NCI-H146 (cell line): ENCODE results near the gene BEAN1.
"Not testable (repeated sequence)": the region's sequence is repeated elsewhere in the genome, so short reads cannot be mapped to it uniquely, and the experiment has no call there.

ENCODE experiments used
- DNase-seq: peaks from one replicate; lab custom pipeline; 2025; lab: John Stamatoyannopoulos, UW

The BEAN1 gene

DNA sequence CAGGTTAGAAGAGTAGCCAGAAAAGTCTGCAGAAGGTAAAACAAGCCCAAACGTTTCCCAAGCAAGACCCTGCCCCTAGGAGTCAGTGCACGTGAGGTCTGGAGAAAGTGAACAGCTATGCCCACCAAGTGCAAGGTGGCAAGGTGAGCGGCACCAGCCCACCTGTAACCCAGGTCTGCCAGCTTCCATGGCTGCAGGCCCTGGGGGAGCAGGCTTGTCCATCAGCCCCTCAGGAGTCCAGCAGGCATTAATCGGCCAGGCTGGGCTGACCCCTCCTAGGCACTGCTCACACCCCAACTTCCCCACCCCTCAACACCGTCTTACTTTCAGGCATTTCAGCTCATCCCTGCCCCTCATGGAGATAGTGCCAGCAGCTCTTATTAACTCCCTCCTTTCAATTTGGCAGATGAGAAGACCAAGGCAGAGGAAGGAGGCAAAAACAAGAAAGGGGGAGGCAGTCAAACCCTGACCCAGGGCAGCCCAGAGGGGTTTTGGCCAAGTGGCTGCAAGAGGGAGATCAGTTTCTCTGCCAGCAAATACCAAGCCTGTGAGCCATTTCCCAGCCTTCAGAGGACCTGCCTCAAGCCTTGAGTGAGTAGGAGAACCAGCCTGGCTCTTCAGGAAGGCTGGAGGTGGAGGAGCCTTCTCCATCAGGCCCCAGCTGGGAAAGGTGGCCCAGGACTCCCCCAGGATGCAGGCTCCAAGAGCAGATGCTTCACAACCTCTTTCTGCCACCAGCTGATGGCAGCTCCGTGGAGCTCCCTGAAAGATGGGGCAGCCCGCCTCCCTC lies 14.7 kb downstream of the BEAN1 start:
- no peak for DNase-seq

DNA sequence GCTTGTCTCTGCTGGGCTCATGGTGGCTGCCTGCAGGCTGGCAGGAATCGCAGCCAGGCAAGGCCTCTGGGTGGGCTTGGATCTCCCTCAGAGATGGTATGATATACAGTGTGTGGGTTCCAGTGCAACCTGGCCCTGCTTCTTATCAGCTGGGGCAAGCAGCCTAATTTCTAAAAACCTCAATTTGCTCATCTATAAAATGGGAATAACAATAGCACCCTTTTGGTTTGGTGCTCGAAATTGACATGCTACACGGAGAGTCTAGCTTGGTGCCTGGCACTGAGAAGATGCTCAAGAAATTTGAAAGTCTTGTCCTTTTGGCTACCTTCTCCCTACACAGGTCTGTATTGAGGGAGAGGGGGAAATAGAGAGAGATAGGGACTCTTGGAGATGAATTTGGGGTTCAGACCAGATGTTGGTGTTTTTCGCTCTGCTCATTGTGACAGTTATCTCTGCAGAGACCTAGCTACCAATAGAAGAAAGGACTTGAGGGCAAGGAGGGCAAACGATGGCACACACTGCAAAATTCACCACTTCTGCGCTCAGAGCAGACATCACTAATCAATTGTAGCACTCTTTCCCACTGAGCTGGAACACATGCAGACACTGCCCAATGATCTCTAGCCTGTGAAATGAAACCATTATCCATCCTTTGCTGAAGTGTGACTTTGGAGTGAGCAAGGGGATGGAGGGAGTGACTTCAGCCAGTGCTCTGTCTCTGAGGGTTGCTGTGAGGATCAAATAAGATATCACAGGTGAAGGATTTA lies 15.6 kb downstream of the BEAN1 start:
- DNase-seq: no peak

DNA sequence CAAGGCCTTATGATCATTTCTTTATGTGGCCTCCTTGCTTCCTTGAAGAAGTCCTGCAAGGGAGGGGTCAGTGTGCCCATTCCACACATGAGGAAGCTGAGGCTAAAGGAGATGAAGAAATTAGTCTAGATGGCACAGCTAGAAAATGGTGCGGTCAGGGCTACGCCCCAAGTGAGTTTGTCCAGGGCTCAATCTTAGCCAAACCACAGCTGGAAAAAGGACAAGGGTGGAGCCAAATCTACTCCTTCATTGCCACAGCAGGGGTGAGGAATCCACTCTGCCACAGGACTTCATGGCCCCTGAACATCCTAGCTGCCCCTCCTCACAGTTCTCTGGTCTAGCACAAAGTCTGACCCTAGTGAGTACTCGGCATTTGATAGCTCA lies 16.2 kb downstream of the BEAN1 start:
- no peak for DNase-seq

DNA sequence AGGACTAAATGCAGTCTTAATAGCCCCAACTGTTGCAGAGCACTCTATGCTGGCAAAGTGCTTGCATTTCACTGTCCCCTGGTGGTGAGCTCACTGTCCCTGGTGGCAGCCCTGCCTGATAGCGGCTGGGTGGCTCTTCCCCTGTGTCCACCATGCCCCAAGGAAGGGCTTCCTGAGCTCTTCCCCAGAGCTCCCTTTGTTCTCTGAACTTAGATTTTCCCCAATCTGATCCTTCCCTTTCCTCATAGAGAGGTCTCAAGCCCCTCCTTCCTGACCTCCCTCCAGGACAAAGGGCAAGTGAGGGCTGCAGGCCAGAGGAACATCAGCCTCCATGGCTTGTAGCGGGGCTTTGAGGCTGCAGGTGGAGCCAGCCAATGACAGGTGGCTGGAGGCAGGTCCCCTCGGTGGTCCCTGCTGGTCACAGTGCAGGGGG lies 17.0 kb downstream of the BEAN1 start:
- no peak for DNase-seq

DNA sequence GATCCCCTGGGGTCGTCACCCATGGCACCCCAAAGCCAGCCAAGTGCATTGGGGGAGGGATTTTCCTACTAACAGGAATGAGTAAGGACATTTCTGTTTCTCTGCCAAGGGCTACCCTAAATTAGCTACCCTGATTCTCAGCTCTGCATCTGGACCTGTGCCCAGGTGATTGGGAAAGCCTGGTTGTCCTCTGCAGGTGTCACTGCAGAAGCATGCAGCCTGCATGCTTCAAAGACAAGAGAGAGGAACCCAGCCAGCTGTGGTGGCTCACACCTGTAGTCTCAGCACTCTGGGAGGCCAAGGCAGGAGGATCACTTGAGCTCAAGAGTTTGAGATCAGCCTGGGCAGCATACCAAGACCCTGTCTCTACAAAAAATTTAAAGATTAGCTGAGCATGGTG lies 19.6 kb downstream of the BEAN1 start:
- DNase-seq: no peak

DNA sequence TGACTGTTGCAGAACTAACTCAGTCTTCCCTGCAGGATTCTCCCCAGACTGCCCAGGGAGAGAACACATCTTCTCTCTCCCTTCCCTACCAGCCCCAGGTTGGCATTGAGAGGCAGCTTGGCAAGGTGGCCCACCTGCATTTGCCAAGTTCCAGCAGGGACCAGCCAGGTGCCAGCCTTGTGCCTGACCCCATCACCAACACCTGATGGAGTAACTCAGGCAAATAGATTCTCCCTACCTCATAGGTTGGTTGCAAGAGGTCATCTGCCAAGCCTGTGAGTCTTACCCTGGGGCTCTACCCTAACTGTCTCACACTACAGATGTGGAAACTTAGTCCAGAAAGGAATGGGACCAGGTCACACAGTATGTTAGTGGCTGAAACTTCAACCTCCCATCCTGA lies 20.4 kb downstream of the BEAN1 start:
- no peak for DNase-seq

DNA sequence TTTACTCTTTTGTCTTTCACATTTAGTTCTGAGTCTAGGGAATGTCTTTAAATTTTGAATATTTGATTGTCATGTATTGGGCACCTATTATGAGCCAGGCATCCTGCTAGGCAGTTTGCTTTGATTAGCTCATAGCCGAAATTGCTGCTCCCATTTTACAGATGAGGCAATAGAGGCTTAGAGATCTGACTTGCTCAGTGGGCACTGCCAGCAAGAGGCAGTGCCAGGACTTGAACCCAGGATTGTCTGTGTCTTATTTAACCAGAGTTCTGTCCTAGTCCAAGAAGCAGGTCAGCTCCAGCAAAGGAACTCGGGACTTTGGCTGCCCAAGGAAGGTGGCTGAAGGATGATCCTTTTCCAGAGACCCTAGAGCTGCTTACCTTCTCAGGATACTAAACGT lies 24.5 kb downstream of the BEAN1 start:
- no peak for DNase-seq

DNA sequence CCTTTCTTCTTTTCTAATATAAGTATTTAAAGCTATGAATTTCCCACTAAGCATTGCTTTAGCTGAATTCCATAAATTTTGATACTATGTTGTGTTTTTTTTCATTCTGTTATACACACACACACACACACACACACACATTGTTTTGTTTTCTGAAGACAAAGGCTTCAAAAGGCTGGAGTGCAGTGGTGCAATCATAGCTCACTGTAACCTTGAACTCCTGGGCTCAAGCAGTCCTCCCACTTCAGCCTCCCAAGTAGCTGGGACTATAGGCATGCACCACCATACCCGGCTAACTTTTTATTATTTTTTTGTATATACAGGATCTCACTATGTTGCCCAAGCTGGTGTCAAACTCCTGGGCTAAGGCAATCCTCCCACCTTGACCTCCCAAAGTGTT lies 26.1 kb downstream of the BEAN1 start:
- not testable (repeated sequence) for DNase-seq

DNA sequence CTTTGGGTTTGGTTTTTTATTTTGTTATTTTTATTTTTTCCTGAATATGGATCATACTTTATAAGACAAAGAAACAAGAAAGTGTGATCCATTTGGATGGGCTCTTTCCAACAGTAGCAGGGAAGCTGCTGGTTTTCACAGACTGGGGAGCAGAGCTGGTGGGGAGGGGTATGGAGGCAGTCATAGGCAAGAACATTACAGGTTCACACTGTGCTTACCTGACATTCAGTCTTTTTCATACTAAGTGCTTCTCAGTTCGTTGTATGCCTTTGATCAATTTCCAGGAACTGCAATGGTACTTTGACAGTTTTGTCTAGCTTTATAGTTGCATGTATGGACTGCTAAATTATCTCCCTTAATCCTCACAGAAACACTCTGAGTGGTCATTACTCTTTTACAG lies 27.7 kb downstream of the BEAN1 start:
- DNase-seq: no peak

DNA sequence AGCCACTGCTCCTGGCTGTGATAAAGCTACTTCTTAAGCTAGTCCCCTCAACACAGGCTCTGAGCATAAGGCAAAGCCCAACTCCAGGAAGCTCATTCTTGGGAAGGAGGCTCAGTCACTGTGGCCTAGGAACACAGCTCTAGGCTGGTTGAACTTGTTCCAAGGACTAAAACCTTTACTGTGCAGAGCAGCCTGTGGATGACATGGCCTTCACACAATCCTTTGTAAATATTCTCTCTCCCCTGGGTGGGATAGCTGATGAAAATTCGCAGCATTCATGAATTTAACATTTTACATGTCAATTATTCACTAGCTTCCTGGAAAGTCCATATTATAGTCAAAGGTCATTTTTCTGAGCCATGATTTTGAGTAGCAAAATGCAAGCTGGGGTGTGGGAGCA lies 28.9 kb downstream of the BEAN1 start:
- no peak for DNase-seq

DNA sequence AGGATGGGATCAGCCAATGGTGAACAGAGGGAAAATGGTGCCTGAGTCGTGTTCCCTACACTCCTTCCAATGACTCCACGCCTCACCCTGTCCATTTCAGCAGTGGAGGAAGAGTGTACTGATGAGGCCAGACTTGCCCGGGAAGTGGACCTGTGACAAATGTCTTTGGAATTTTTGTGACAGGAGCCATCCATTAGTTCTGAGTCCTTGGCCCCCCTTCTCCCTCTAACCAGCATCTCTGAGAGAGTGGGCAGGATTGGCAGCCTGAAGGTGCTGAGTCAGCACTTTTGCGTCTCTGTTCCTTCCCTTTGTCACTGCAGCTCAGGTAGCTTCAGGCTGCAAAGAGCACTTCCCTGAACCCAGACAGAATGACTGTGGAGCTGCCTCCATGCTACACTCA lies 30.8 kb downstream of the BEAN1 start:
- DNase-seq: no peak

DNA sequence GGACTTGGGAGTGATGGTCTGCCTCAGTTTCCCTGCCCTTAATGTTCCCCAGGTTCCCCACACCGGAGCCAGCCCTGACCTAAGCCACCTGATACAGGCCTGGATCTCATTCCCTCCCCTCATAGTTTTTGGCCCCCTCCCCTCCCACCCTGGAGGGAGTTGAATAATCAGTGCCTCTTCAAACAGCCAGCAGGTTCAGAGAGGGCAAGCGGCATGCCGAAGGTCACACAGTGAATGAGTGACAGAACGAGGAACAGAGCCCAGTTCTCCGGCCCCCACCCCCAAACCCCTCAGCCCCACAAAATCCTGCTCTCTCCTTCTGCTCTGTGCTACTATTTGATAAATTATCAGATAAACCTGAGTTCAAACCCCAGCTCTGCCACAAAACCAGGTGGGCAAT lies 31.2 kb downstream of the BEAN1 start:
- DNase-seq: no peak

DNA sequence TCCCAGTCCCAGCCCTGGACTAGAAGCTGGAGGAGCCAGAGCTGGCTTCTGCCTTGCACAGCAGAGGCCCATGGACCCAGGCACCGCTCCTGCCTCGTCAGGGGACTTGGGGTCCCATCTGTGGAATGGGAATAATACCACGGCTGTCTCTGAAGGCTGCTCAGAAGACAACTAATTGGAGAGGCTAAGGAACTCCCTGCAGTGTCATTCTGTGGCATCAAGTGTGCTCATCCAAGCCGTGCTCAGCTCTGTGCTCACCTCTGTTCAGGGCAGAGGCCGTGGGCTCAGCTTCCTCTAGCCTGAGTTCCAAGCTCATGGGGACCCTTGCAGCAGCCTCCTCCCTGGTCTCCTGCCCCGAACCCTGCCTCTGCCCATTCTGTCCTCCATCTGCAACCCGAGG lies 31.8 kb downstream of the BEAN1 start:
- no peak for DNase-seq

DNA sequence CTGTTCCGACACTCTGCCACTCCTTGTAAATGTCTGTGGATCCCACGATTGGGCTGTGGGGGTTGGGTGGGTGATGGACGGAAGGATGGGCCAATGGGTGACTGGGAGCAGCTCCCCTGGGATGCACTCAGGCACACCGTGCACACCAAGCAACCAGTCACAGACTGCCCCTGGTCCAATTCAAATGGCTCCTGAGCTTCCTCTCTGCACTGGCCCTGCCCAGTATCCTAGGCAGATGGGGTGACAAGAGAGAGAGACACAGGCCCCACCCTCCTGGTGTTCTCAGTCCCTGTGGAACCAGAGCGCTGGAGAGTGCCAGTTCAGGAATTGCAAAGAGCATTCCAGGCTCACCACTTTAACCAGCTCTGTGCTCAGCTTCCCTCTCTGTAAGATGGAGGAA lies 32.8 kb downstream of the BEAN1 start:
- DNase-seq: no peak

DNA sequence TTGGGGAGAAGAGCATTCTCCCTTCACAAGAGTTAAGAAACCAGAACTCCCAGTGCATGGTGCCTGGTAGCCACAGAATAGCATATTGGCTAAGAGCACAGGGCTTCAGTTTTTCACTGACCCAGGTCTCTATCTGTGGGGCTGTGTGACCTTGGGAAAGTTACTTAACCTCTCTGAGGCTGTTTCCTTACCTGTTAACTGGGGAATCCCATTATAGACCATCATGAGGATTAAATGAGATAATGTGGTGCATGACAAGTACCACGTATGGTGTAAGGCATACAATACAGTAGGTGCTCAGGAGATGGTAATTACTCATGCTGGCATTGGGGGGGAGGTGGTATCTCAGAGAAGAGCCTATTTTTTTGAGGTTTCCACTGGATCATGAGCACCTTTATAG lies 33.6 kb downstream of the BEAN1 start:
- no peak for DNase-seq

DNA sequence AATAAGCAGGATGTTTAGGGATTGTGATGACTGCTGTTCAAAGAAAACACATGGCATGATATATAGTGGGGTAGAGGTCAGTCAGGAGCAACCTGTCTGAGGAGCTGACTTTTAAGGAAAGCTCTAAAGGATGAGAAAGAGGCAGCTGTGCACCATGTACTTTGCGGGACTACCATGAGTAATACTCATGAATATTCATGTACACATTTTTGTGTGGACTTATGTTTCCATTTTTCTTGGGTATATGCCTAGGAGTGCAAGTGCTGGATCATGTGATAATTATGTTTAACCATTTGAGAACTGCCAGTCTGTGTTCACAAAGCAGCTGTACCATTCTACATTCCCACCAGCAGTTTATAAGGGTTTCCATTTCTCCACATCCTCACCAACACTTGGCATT lies 35.8 kb downstream of the BEAN1 start:
- no peak for DNase-seq

DNA sequence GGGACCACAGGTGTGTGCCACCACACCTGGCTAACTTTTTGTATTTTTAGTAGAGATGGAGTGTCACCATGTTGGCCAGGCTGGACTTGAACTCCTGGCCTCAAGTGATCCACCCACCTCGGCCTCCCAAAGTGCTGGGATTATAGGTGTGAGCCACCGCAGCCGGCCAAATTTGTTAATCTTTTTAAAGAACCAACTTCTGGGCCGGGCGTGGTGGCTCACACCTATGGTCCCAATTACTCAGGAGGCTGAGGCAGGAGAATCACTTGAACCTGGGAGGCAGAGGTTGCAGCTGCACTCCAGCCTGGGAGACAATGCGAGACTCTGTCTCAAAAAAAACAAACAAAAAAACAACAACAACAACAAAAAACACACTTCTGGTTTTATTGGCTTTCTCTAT lies 38.9 kb downstream of the BEAN1 start:
- DNase-seq: not testable (repeated sequence)

DNA sequence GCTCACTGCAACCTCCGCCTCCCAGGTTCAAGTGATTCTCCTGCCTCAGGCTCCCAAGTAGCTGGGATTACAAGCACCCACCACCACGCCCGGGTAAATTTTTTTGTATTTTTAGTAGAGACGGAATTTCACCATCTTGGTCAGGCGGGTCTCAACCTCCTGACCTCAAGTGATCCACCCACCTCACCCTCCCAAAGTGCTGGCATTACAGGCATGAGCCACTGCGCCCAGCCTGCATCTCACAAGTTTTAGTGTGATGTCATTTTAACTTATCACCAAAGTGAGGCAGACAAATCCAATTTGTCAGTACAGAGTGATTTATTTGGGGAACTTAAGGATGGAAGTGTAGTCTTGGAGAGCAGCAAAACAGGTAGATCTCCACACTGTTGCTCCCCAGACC lies 39.5 kb downstream of the BEAN1 start:
- DNase-seq: not testable (repeated sequence)

DNA sequence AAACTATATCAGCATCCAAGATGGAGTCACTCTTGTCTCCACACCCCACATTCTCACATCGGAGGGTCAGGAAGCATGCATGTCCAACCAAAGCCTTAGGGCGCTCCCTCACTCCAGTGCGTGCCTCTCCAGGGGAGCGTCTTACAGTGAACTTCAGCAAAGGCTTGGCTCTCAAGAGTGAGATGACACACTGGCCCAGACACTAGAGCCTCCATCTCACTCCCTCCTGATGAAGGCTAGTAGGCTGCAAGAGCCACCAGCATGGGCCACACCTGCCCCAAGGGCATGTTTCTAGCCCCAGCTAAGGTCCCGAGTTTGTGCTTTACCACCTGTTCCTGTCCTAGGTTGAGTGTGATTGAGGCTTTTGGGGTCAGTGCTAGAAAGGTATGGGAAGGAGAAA lies 40.5 kb downstream of the BEAN1 start:
- DNase-seq: no peak

DNA sequence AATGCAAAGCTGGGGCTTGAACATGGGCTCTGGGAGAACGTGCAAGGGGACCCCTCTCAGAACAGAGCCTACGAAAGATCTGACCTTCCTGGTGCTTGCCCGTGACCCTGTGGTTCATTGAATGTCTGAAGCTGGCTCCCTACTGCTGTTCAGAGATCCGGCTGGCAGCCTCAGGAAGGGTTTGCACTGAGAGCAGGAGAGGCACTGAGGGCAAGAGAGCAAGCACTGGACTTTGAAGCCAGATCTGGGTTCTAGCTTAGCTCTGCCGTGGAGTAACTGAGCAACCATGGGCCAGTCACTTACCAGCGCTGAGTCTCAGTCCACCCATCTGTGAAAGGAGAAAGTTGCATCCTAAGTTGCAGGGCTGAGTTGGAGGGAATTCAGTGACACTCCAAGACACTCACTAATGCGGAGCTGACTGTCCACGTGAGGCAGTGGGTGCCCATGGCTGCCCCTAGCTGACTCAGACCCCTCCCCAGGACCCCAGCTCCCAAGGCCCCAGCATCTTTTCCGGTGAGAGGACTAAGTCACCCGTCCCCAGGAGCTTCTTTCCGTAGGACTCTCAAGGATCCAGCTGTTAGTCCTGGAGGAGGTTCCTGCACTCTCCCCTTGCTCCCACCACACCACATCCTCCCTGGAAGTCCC lies 41.3 kb downstream of the BEAN1 start:
- DNase-seq: no peak

DNA sequence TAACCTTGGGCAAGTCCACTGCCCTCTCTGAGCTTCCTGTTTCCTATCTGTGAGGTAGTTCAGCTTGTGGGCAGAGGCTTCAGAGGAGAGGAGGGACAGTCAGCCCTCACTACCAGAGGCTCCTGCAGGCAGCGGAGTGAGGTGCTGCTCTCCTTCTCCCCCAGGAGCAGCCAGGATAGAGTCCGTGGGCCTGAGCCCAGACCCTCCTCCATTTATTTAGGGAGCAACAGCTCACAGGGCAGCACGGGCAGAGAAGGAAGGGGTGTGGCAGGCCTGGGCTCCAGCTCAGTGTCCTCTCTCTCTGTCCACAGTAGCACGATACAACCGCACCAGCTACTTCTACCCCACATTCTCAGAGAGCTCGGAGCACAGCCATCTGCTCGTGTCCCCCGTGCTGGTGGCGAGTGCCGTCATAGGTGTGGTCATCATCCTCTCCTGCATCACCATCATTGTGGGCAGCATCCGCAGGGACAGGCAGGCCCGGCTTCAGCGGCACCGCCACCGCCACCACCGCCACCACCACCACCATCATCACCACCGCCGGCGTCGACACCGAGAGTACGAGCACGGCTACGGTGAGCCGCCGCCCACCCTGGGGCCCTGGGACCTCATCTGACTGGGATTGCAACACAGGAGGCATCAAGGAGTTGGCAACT lies 42.3 kb downstream of the BEAN1 start:
- DNase-seq: no peak

DNA sequence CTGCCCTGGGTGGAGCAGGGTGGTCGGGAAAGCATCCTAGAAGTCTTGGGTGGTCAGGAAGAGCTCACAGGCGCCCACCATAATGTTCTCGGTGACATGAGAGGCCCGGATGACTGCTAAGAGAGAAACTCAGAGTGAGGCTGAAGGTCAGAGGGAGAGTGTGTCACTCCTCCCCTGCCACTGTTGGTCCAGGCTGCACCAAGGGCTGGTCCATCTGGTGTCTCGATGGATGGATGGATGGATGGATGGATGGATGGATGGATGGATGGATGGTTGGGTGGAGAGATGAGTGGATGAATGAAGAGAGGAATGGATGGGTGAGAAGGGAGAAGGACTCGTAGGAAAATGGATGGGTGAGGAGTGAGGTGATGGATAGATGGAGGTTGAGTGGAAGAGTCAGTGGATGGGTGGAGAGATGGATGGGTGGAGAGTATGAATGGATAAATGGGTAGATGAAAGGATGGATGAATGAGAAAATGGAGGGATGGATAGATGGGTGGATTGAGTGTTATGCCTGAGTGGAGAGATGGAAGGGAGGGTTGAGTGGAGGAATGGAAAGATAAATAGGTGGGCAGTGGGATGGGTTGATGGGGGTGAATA lies 43.0 kb downstream of the BEAN1 start:
- no peak for DNase-seq
